Left lobe of liver (tissue), 2 donors: ENCODE data around the gene CMKLR1. TPM values are rescaled to one million over a fixed set of nuclear protein-coding genes. Genes with fewer than 3 reads are reported as not detected.

Experiments
- ATAC-seq: fragments of 200-7000 bp; cut with Tn5 transposase; one replicate; pipeline ENCODE4 v1.9.1; 2020; ENCODE audit warnings: mild to moderate bottlenecking, moderate library complexity
- DNase-seq: peaks from one replicate; pipeline ENCODE4 v3.0.0-alpha.2; 2020; ENCODE audit warnings: low spot score
- total RNA-seq: library from RNA; stranded (reverse); gene quantifications from one replicate; pipeline ENCODE4 v1.2.1, GENCODE V29; 2021
- donor health status: DM: no; HTN: no; CAD: no; lungs with moderate emphysema.
- donor health status: DM: no; HTN: yes; CAD: no.

The CMKLR1 gene
- total RNA-seq, 1 donor from 2014 or later: 3.8 TPM

- DNase-seq (no peak), ATAC-seq (no peak)
These were observed 20.4 kb downstream of the CMKLR1 start for GRCh38 chr12:108318472-108319275.

- DNase-seq (no peak), ATAC-seq (no peak)
These were observed 21.5 kb downstream of the CMKLR1 start for GRCh38 chr12:108317308-108318234.

- no peak for ATAC-seq
- no peak for DNase-seq
These were observed 22.7 kb downstream of the CMKLR1 start for GRCh38 chr12:108316176-108317086.

- no peak for DNase-seq
- no peak for ATAC-seq
These were observed 23.5 kb downstream of the CMKLR1 start for GRCh38 chr12:108315486-108316105.

GRCh38 chr12:108313606-108314351 is 25.3 kb downstream of the CMKLR1 start:
- ATAC-seq (peak; percentile 62), DNase-seq (no peak)

GRCh38 chr12:108313241-108313605 is 25.9 kb downstream of the CMKLR1 start:
- DNase-seq (no peak), ATAC-seq (peak; percentile 16)

GRCh38 chr12:108312693-108313189 is 26.4 kb downstream of the CMKLR1 start:
- peak; percentile 30 for ATAC-seq
- DNase-seq: no peak

- ATAC-seq (peak; percentile 23), DNase-seq (no peak)
These were observed 26.9 kb downstream of the CMKLR1 start for GRCh38 chr12:108312073-108312659.

- DNase-seq (no peak), ATAC-seq (no peak)
These were observed 27.5 kb downstream of the CMKLR1 start for GRCh38 chr12:108311605-108312004.

GRCh38 chr12:108310489-108310888 is 28.6 kb downstream of the CMKLR1 start:
- no peak for DNase-seq
- ATAC-seq: no peak

- DNase-seq (no peak), ATAC-seq (no peak)
These were observed 29.3 kb downstream of the CMKLR1 start for GRCh38 chr12:108309674-108310312.

- no peak for ATAC-seq
- DNase-seq: no peak
These were observed 30.6 kb downstream of the CMKLR1 start for GRCh38 chr12:108308395-108309085.

GRCh38 chr12:108307006-108307405 is 32.1 kb downstream of the CMKLR1 start:
- ATAC-seq (no peak), DNase-seq (no peak)

GRCh38 chr12:108306506-108306905 is 32.6 kb downstream of the CMKLR1 start:
- ATAC-seq: no peak
- DNase-seq: no peak

- ATAC-seq (peak; percentile 18), DNase-seq (no peak)
These were observed 33.1 kb downstream of the CMKLR1 start for GRCh38 chr12:108305991-108306501.

GRCh38 chr12:108305520-108305919 is 33.6 kb downstream of the CMKLR1 start:
- DNase-seq (no peak), ATAC-seq (peak; percentile 51)

GRCh38 chr12:108304633-108305032 is 34.5 kb downstream of the CMKLR1 start:
- no peak for DNase-seq
- ATAC-seq: no peak

- DNase-seq: no peak
These were observed 35.4 kb downstream of the CMKLR1 start for GRCh38 chr12:108303703-108304102.

More at GRCh38 chr12:108303703-108304102, 35.4 kb downstream of the CMKLR1 start:
- ATAC-seq: no peak
